CD4-positive, alpha-beta T cell treated with Interleukin-15 for 4 hours (primary cell): ENCODE results near the gene STIP1.

Experiments used
- DNase-seq: peaks from one replicate; pipeline ENCODE4 v3.0.0-alpha.2; 2020; ENCODE audit warnings: low spot score

STIP1 gene

GRCh38 chr11:64251016-64251752 is 65.2 kb downstream of the STIP1 start, which contains the start of gene PLCB3:
TSS of gene PLCB3 (plus strand) at chr11:64251530. CDS start at chr11:64251650, 120 bp downstream.
- DNase-seq, result peak; percentile 55

GRCh38 chr11:64251753-64252002 is 65.7 kb downstream of the STIP1 start:
- no peak for DNase-seq

GRCh38 chr11:64252003-64252872 is 66.3 kb downstream of the STIP1 start:
- DNase-seq, result no peak

DNA sequence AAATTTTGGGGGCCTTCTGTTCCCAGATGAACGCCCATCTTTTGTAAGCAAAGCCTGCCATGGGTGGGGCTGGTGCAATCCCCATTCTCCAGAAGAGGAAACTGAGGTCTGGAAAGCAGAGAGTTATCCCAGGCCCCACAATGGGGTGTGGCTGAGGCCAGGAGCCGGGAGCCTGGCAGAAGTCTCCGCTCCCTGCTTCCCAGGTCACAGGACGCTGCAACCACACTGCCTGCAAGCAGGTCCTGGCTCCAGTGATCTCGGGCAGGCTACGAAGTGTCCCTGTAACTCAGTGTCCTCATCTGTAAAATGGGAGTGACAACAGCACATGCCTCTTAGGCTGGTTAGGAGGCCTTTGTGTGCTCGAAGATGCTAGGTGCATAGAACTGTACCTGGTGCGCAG is 67.1 kb downstream of the STIP1 start:
- DNase-seq, result no peak

DNA sequence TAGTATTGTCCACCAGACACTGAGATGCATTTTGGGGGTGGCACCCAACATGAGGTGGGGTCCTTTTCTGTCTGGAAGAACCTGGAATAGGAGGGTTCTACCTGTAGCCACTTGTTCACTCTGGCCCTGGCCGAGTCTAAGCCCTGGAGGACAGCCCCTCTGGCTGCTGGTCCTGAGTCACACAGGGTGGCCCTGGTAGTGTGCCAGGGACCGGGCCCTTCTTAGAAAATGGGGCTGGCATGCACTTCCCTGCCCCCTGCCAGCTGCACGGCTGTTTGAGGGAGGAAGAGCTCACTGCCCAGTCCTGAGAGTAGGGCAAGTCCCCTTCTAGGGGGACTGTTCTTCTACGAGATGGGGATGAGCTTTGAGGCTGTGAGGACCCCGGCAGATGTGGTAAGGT is 67.5 kb downstream of the STIP1 start:
- DNase-seq, result no peak
